Measurements from ENCODE around the gene FAM193A.

Gene FAM193A

DNA sequence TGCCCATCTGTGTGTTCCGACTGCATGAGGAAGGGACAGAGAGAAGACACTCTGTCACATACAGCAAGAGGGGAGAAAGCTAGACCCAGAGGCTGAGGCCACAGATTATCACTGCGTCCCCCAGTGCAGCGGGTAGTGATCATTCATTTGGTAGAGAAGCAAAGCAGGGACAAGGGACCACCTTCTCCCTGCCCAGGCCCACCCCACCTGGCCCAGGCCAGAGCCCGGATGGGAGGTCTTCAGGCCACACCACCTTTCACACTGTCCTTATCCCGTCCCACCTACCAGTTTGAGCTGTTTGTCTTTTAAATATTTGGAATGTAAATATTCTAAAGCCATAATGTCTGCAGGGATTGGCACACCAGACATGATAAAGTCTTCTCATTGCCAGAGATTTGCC is 209.1 kb downstream of the FAM193A start:
- TF ChIP-seq CTCF (IDR thresholded peaks at IDR 0.05): no peak

- TF ChIP-seq CTCF (IDR thresholded peaks at IDR 0.05): no peak
These were observed 209.7 kb downstream of the FAM193A start for GRCh38 chr4:2745981-2746806.

DNA sequence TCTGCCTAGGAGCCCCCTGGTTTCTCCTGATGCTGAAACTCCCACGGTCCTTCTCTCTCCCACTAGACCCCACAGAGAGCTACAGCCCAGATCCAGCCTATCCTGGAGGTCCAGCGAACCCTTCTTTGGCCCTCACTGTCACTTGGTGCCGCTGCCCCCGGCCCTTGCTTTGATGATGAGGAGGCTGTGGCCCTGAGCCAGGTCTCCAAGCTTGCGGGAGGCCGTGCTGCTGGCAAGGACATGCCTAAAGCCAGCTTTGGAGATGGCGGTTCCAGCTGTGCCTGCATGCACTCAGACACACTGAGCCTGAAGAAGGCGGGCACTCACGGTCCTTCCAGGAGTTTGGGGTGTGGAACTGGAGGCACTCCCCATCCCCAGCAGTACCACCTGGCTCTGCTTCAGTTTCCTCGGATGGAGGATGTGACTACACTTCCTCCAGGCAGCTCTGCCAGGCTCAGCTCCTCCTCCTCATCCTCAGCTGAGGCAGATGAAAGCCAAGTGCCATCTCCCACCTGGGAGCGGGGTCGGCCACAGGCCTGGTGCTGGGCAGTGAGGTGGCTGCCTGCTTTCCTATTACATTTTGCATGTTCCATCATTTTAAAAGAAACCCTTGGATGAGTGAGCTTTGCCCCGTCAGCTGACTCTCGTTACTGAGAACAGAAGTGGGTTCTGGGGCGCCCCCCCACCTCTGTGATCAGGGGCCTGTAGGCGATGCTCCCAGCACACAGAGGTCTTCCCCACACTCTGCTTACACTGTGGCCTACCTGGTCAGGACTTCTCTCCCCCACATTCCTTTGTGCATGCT is 210.6 kb downstream of the FAM193A start:
- no peak for TF ChIP-seq CTCF (IDR thresholded peaks at IDR 0.05)

GRCh38 chr4:2750719-2751605 is 214.5 kb downstream of the FAM193A start:
- no peak for TF ChIP-seq CTCF (IDR thresholded peaks at IDR 0.05)

DNA sequence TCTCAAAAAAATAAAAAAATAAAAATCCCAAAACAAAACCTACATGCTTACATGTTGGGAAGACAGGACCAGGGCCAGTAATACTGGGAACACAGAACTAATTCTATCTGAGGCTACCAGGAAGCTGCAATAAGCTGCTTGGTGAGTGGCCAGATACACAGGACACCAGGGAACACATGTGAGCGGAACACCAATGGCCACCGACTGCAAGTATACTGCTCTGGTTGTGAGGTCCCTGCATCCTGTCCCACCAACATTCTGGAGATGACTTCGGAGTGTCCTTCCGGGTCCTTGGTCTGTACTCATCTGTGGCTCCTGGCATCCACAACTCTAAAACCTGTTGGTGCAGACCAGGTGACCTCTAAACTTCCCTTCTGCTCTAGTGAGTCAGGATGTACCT is 217.0 kb downstream of the FAM193A start:
- TF ChIP-seq CTCF (IDR thresholded peaks at IDR 0.05): no peak

- no peak for TF ChIP-seq CTCF (IDR thresholded peaks at IDR 0.05)
These were observed 218.7 kb downstream of the FAM193A start for GRCh38 chr4:2754848-2755819.

All from LNCAP (cell line).